K562 (cell line): Measurements from ENCODE around the gene LIPT2. TPM values are rescaled to one million over a fixed set of nuclear protein-coding genes. Genes with fewer than 3 reads are reported as not detected.

ENCODE experiments used
- ATAC-seq: fragments of 200-7000 bp; cut with Tn5 transposase; 3 replicates; pipeline ENCODE4 v1.9.1; 2020; ENCODE audit warnings: moderate library complexity
- BruUV-seq: library from RNA; stranded (reverse); fragments of 400-500 nt; replicated peaks from 2 replicates; lab custom pipeline; 2021; lab: Mats Ljungman, UMichigan
- CTCF ChIA-PET: fragments of 300-600 bp; formaldehyde crosslinking; extraction: SDS; loops from one replicate; lab custom pipeline; 2021; ENCODE audit warnings: low intra/inter-chr PET ratio; lab: Yijun Ruan, JAX
- POLR2A ChIA-PET: fragments of 300-600, 350-650 bp; sonication (Branson Sonifier 250); formaldehyde crosslinking; extraction: SDS; loops from one replicate; lab custom pipeline; 2021; ENCODE audit warnings: antibody characterized with exemption, inconsistent platforms; lab: Yijun Ruan, JAX
- DNase-seq, 4 experiments: peaks; one replicate each; pipeline versions ENCODE4 v3.0.0 to v3.0.0-alpha.2; 2011 to 2018; ENCODE audit warnings: low spot score in 3 of 4, mixed read lengths in 3 of 4; ENCODE audit errors: extremely low read depth in 1 of 4
- FAIRE-seq: peaks from 2 replicates; lab custom pipeline; 2011; peaks lifted over from hg19 to GRCh38; lab: Jason Lieb, UNC
- H2AFZ ChIP-seq: 2 replicates; pipeline ENCODE4 v1.6.0; 2011; ENCODE audit warnings: low read depth, low read length, control low read depth, inconsistent platforms
- H3K27ac ChIP-seq: fragments of 200-600 bp; 3 replicates; pipeline ENCODE4 v1.8.0; 2011; ENCODE audit warnings: low read depth, mild to moderate bottlenecking, control low read depth, inconsistent platforms, low read length, moderate library complexity, mixed read lengths; ENCODE audit errors: extremely low read depth
- H3K27me3 ChIP-seq, 2 experiments: fragments of 300-600 bp in 1 of 2; 2 replicates in 1 of 2; 3 replicates in 1 of 2; pipeline versions ENCODE4 v1.6.0 to v1.8.0; 2011; ENCODE audit warnings: inconsistent platforms in 2 of 2, low read length in 2 of 2, mild to moderate bottlenecking in 1 of 2, mixed read lengths in 1 of 2, moderate library complexity in 1 of 2; ENCODE audit not compliant: control insufficient read depth in 2 of 2, insufficient read depth in 2 of 2
- H3K36me3 ChIP-seq: fragments of 300-600 bp; 3 replicates; pipeline ENCODE4 v1.8.0; 2011; ENCODE audit warnings: mild to moderate bottlenecking, low read length, inconsistent platforms; ENCODE audit not compliant: control insufficient read depth, insufficient read depth
- H3K4me1 ChIP-seq, 2 experiments: fragments of 200-600 bp in 1 of 2; replicated peaks in 1 of 2; 2 replicates in 1 of 2; 3 replicates in 1 of 2; pipeline versions ENCODE4 v1.5.1 to v1.8.0; 2011; ENCODE audit warnings: inconsistent platforms in 2 of 2, low read length in 2 of 2, mild to moderate bottlenecking in 1 of 2, mixed read lengths in 1 of 2, moderate library complexity in 1 of 2; ENCODE audit not compliant: control insufficient read depth in 2 of 2, insufficient read depth in 2 of 2
- H3K4me2 ChIP-seq: 2 replicates; pipeline ENCODE4 v1.6.1; 2011; ENCODE audit warnings: low read length, control low read depth, inconsistent platforms, mixed read lengths; ENCODE audit not compliant: insufficient read depth
- H3K4me3 ChIP-seq: fragments of 200-600 bp; sonication (generic), shearing (Covaris generic); 2 replicates; pipeline ENCODE4 v1.5.1; 2016; ENCODE audit warnings: control low read depth, inconsistent platforms
- H3K79me2 ChIP-seq: fragments of 200-600 bp; 3 replicates; pipeline ENCODE4 v1.8.0; 2011; ENCODE audit warnings: low read length, inconsistent platforms; ENCODE audit not compliant: control insufficient read depth, insufficient read depth
- H3K9ac ChIP-seq, 2 experiments: 2 replicates each; pipeline versions ENCODE4 v1.6.0 to v1.6.1; 2011; ENCODE audit warnings: low read depth in 2 of 2, low read length in 2 of 2, control low read depth in 1 of 2, inconsistent platforms in 1 of 2, mild to moderate bottlenecking in 1 of 2, mixed read lengths in 1 of 2; ENCODE audit not compliant: insufficient read depth in 1 of 2
- H3K9me1 ChIP-seq: one replicate; pipeline ENCODE4 v1.6.0; 2011; ENCODE audit warnings: inconsistent platforms, mild to moderate bottlenecking, low read length, moderate library complexity; ENCODE audit not compliant: control insufficient read depth, insufficient read depth
- H3K9me3 ChIP-seq: replicated peaks from 2 replicates; pipeline ENCODE4 v1.5.1; 2011; ENCODE audit warnings: low read depth, low read length, inconsistent platforms; ENCODE audit not compliant: control insufficient read depth, insufficient read depth
- H4K20me1 ChIP-seq: replicated peaks from 2 replicates; pipeline ENCODE4 v1.6.1; 2011; ENCODE audit warnings: low read length, inconsistent platforms, mixed read lengths; ENCODE audit not compliant: control insufficient read depth, insufficient read depth
- ARID2 ChIP-seq: fragments of 450-650 bp; IDR thresholded peaks from 2 replicates; pipeline ENCODE4 v1.6.1; 2017; ENCODE audit warnings: antibody characterized with exemption, mild to moderate bottlenecking
- CBX3 ChIP-seq, 2 experiments: IDR thresholded peaks; 1 replicate in 1 of 2; 2 replicates in 1 of 2; pipeline ENCODE4 v1.6.1; 2012; ENCODE audit warnings: inconsistent platforms in 2 of 2, low read length in 2 of 2, borderline replicate concordance in 1 of 2, control low read depth in 1 of 2
- HMG20B ChIP-seq: fragments of 250-450 bp; sonication (Bioruptor Pico); IDR thresholded peaks from 2 replicates; pipeline ENCODE4 v1.5.0; 2021; ENCODE audit warnings: mild to moderate bottlenecking
- MAZ ChIP-seq, 2 experiments: fragments of 450-650 bp in 1 of 2; sonication (generic) in 1 of 2; formaldehyde crosslinking; IDR thresholded peaks in 1 of 2; conservative IDR thresholded peaks in 1 of 2; 2 replicates each; pipeline versions ENCODE4 v1.4.0 to v1.5.0; 2020; ENCODE audit warnings: mild to moderate bottlenecking in 1 of 2, missing genetic modification reagents in 1 of 2
- MCM2 ChIP-seq: fragments of 450-650 bp; IDR thresholded peaks from 2 replicates; pipeline ENCODE4 v1.6.1; 2017; ENCODE audit warnings: low read depth, mild to moderate bottlenecking
- NCOR1 ChIP-seq: fragments of 450-650 bp; IDR thresholded peaks from 2 replicates; pipeline ENCODE4 v1.6.1; 2016; ENCODE audit warnings: mild to moderate bottlenecking, moderate library complexity
- RFX1 ChIP-seq: fragments of 450-650 bp; IDR thresholded peaks from 2 replicates; pipeline ENCODE4 v1.6.1; 2016; ENCODE audit warnings: mild to moderate bottlenecking, moderate library complexity
- YBX1 ChIP-seq: fragments of 450-650 bp; IDR thresholded peaks from 2 replicates; pipeline ENCODE4 v1.7.1; 2016; ENCODE audit warnings: mild to moderate bottlenecking
- ZNF436 ChIP-seq: fragments of 250-450, 450-650 bp; sonication (Bioruptor Pico); formaldehyde crosslinking; IDR thresholded peaks from 2 replicates; pipeline ENCODE4 v1.7.0; 2020; ENCODE audit warnings: mild to moderate bottlenecking
- WGBS: fragments of 100-300 bp; shearing (Covaris generic); methylation state at CpG from one replicate; pipeline ENCODE4 v1.1.6; 2016; ENCODE audit warnings: low coverage, mixed read lengths; ENCODE audit not compliant: insufficient coverage; ENCODE audit errors: missing lambda C conversion rate; 5-methylcytosine and 5-hydroxymethylcytosine counted together
- in situ Hi-C: fragments of 300-500 bp; cut with MboI; formaldehyde crosslinking; loops from 4 replicates; pipeline ENCODE4 v1.15.0; 2018; ENCODE audit warnings: inconsistent platforms, mixed read lengths
- intact Hi-C: fragments of 100-400 bp; cut with micrococcal nuclease; formaldehyde crosslinking; loops from 2 replicates; pipeline ENCODE4 v1.14.2; 2022
- polyA plus RNA-seq, 8 experiments: library from polyadenylated mRNA; depleted of rRNA in 4 of 8; stranded (reverse) in 5 of 8; unstranded in 3 of 8; fragments of >200 nt; fragmentation: Nextera tagmentation in 2 of 8; fragmentation: Illumina TruSeq in 1 of 8; extraction: Ambion mirVana in 2 of 8; extraction: Trizol in 1 of 8; gene quantifications; 2 replicates each; pipeline versions ENCODE4 v1.2.1 to v1.2.3, GENCODE V29; 2011 to 2014; ENCODE audit warnings: inconsistent platforms in 1 of 8, missing spikeins in 1 of 8
- total RNA-seq, 7 experiments: library from RNA; depleted of rRNA in 6 of 7; stranded (reverse); fragments of >200 nt in 6 of 7; fragmentation: Illumina TruSeq in 2 of 7; extraction: Trizol in 2 of 7; gene quantifications; 2 replicates each; pipeline versions ENCODE4 v1.2.1 to v1.2.3, GENCODE V29; 2011 to 2021; ENCODE audit warnings: low replicate concordance in 1 of 7
- TF ChIP-seq, protein P1 (sequence below): fragments of 450-650 bp; IDR thresholded peaks from 2 replicates; pipeline ENCODE4 v1.6.1; 2017; ENCODE audit warnings: antibody characterized with exemption

The LIPT2 gene
- total and polyA plus RNA-seq, 9 of the 15 experiments (the other 6 are each of a cell fraction or from before 2014, with no cell fraction given): 1.00 to 5.2 (median 3.5) TPM

DNA sequence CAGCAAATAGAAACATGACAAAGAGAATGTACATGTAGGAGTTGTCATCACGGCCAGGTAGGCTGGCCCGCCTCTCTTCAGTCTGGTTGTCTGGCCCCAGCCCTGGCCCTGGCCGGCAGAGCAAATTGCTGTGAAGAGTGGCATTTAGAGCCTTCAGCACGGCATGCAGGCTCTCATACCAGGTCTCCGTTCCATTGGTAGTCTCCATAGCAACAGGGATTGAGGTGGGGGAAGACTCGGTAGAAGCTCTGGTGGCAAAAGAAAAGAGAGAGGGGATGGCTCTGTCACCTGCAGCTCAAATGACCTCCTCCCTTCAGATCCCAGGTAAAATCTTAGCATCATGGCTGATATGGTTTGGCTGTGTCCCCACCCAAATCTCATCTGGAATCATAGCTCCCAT, 36.2 kb downstream of the LIPT2 start:
- TF ChIP-seq MCM2 (no peak), RFX1 (peak; percentile 35; the same call in 1 of the 2 replicates)
- H2AFZ ChIP-seq: no peak overlapping the region
- peaks cover 2% of the 10 kb centered on the region; the same call in 1 of the 3 replicates for H3K36me3 ChIP-seq
- H3K9me3 ChIP-seq: no peaks in the 10 kb centered on the region
- peaks cover 30% of the 10 kb centered on the region in 2 experiments for H3K4me1 ChIP-seq
- no peaks in the 10 kb centered on the region; a peak in 1 of 5 replicates for H3K27me3 ChIP-seq
- H4K20me1 ChIP-seq: no peaks in the 10 kb centered on the region
- BruUV-seq: no TSS peak
- ChIA-PET POLR2A (no interaction called here), CTCF (no interaction called here)
- DNase-seq (no peak), FAIRE-seq (no peak), ATAC-seq (no peak)
- intact Hi-C loops (loop anchor here (10.0 kb wide), 1 partner anchor 277 kb away; the partner anchor contains the start of gene CHRDL2), in situ Hi-C loops (loop anchor here (10.0 kb wide), 1 partner anchor 493 kb away; no protein-coding TSS in a partner anchor)
- no peak overlapping the region for H3K4me3 ChIP-seq
- no peaks in the 10 kb centered on the region for H3K9me1 ChIP-seq
- H3K27ac ChIP-seq: no peak overlapping the region
- H3K4me2 ChIP-seq: no peak overlapping the region
- peaks cover 10% of the 10 kb centered on the region; the same call in 1 of the 3 replicates for H3K79me2 ChIP-seq
- no peak overlapping the region for H3K9ac ChIP-seq
- WGBS: 90% methylated on average over 6 of the region's 6 CpGs

DNA sequence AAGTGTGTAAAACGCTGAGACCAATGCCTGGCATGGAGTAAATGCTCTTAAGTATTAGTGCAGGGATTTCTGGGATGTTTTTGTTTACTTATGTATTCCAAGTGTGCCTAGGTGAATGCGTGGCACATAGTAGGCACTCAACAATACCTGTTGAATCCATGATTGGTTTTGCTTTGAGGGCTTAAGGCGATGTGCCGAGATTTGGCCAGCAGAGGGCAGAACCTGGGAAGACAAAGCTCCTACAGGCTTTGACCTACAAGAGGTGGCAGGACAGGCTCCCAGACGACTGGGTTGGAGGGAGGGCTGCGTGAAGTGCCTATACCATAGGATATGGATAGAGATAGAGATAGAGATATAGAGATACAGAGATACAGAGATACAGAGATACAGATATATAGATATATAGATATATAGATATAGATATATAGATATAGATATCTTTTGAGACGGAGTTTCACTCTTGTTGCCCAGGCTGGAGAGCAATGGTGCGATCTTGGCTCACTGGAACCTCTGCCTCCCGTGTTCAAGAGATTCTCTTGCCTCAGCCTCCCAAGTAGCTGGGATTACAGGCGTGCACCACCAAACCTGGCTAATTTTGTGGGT, 40.0 kb downstream of the LIPT2 start:
- CTCF ChIA-PET: interaction anchor here (0.9 to 4.7 kb wide), 3 partner anchors 9 to 795 kb away, joined by 3 to 43 read pairs (median 4); no protein-coding TSS in a partner anchor
- no peaks in the 10 kb centered on the region for H4K20me1 ChIP-seq
- in situ Hi-C loops: loop anchor here (10.0 kb wide), 1 partner anchor 489 kb away; no protein-coding TSS in a partner anchor
- no peaks in the 10 kb centered on the region for H3K9me3 ChIP-seq
- BruUV-seq: no TSS peak
- H3K9ac ChIP-seq: no peak overlapping the region
- H2AFZ ChIP-seq: no peak overlapping the region
- H3K4me3 ChIP-seq: no peak overlapping the region
- peak; percentile 70 for FAIRE-seq
- WGBS: 28% methylated on average over 10 of the region's 10 CpGs
- peak; percentile 88 for ATAC-seq
- H3K9me1 ChIP-seq: no peaks in the 10 kb centered on the region
- no peak overlapping the region for H3K4me2 ChIP-seq
- intact Hi-C loops: loop anchor here (1.0 to 10.0 kb wide), 3 partner anchors 34 to 281 kb away; partner anchors contain the start of gene CHRDL2
- DNase-seq: peak; percentile 72 to 82 (median 74)
- H3K4me1 ChIP-seq: peaks cover 2 to 7% of the 10 kb centered on the region in 2 experiments; a peak in 3 of 5 replicates
- POLR2A ChIA-PET: interaction anchor here (1.0 to 2.0 kb wide), 3 partner anchors 8 to 118 kb away, joined by 3 to 6 read pairs (median 5); no protein-coding TSS in a partner anchor
- H3K27ac ChIP-seq: no peak overlapping the region
- H3K36me3 ChIP-seq: peaks cover 2% of the 10 kb centered on the region; the same call in 1 of the 3 replicates
- no peaks in the 10 kb centered on the region for H3K79me2 ChIP-seq
- H3K27me3 ChIP-seq: no peaks in the 10 kb centered on the region; a peak in 2 of 5 replicates
- TF ChIP-seq HMG20B (CRISPR knock-in tag) (no peak), CBX3 (IDR thresholded peaks at IDR 0.05; ENCODE audit: borderline replicate concordance in 1 of 2, low read length in 2 of 2) (0 out of 3 replicates have a peak, but pooled peaks of 1 of the 2 experiments have one; percentile 52), YBX1 (no peak), MAZ (CRISPR knock-in tag; conservative IDR thresholded peaks at IDR 0.05 in 1 of 2, IDR thresholded peaks at IDR 0.05 in 1 of 2) (0 out of 4 replicates have a peak, but pooled peaks of 1 of the 2 experiments have one; percentile 26), ZNF436 (CRISPR knock-in tag) (no peak), NCOR1 (peak; percentile 16; the same call in 1 of the 2 replicates), ARID2 (peak; percentile 69; the same call in 1 of the 2 replicates)
- TF ChIP-seq, protein P1, sequence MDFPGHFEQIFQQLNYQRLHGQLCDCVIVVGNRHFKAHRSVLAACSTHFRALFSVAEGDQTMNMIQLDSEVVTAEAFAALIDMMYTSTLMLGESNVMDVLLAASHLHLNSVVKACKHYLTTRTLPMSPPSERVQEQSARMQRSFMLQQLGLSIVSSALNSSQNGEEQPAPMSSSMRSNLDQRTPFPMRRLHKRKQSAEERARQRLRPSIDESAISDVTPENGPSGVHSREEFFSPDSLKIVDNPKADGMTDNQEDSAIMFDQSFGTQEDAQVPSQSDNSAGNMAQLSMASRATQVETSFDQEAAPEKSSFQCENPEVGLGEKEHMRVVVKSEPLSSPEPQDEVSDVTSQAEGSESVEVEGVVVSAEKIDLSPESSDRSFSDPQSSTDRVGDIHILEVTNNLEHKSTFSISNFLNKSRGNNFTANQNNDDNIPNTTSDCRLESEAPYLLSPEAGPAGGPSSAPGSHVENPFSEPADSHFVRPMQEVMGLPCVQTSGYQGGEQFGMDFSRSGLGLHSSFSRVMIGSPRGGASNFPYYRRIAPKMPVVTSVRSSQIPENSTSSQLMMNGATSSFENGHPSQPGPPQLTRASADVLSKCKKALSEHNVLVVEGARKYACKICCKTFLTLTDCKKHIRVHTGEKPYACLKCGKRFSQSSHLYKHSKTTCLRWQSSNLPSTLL: no peak
